Superior temporal gyrus (tissue), 1 donor: ENCODE measurements around the gene CDH4.
A peak's percentile ranks its signal among the peaks of the same experiment; 100 is the strongest.

Source experiments
- DNase-seq: peaks from one replicate; pipeline ENCODE4 v3.0.0-alpha.2; 2016; ENCODE audit errors: extremely low spot score

The CDH4 gene

DNA sequence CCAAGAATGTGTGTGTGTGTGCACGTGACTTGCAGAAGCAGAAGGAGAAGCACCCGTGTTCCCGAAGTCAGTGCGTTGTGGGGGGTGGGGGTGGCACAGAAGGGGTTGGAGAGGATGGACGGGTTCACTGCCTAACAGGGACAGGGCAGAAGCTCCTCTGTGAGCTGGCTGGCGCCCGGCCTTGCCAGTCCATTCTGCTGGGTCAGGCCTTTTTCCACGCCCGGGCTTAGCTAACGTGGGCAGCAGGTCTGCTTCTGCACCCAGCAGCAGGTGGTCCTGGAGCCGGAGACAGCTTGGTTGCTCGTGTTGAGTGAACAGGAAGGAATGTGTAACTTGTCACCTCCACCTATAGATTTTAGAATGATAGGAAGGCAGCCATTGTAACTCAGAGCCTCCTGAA is 374.4 kb downstream of the CDH4 start:
- no peak for DNase-seq

DNA sequence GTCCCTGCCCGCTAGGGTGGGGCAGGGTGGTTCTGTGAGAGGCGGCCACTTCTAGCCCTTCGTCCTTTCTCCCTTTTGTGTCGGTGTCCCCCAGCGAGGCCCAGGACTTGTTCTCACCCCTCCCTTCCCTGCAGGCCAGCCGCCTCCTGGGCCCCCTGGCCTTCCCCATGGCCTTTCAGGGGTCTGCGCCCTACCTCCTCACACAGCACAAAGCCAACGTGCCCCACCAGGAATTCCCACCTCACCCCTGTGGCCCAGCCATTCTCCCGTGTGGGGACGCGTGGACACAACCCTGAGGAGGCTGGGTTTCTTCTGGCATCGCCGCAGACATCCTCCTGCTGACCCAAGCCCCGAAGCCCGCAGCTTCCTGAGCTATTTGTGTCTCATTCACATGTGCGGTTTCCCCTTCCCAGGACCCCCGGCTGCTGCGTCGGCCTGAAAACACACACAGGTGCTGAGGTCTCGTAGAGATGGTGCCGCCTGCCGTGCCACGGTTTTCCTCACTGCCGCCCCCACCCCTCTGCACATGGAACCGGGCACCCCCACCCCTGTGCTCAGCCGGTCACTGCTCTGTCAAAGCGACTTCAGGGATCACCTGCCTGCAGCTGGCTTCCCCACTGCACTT is 375.8 kb downstream of the CDH4 start:
- DNase-seq: no peak

DNA sequence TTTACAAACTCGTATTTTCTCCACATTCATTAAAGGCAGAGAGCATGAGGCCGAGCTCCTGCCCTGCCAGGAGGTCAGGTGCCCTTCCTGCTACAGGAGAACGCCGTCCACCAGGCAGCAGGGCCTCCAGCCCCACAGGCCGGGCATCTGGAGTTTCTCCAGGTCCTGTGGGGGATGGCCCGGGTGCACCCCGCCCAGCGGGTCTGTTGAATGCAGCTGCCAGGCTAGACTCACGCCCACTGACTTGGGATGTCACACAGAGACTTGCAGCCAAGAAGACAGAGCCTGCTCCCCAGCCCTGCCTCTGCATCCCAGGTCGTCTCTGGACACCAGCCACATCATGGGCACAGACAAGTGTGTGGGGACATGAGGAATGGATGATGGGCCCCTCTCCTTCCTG is 376.4 kb downstream of the CDH4 start:
- DNase-seq: no peak

DNA sequence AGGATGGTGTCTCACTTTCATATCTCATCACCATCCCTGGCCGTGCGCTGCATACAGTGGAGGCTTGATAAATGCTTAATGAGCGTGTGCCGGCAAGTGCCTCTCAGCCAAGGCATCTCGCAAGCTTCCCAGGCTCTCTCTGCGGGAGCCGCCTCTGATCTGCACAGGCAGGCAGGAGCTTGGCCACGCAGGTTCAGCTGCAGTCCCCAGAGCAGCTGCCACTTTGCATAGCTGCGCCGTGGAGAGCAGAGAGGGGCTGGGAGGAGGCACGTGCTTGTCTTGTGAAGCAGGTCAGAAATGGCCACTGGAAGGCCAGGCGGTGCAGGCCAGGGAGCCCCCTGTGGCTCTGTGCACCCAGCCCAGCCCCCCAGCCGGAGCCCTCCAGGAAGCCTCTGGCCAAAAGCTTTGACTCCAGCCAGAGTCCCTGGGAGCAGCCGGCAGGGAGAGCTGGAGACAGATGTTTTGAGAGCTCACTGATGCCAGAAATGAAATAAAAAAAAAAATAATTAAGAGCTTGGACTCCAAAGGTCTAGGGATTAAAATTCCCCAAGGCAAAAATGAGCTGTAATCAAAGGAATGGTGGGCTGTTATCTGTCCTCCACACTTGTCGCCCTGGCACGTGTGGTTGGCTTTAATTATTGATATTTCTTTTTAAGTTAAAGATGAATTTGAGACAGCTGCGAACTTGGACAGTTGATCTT is 377.0 kb downstream of the CDH4 start:
- DNase-seq: peak; percentile 44

DNA sequence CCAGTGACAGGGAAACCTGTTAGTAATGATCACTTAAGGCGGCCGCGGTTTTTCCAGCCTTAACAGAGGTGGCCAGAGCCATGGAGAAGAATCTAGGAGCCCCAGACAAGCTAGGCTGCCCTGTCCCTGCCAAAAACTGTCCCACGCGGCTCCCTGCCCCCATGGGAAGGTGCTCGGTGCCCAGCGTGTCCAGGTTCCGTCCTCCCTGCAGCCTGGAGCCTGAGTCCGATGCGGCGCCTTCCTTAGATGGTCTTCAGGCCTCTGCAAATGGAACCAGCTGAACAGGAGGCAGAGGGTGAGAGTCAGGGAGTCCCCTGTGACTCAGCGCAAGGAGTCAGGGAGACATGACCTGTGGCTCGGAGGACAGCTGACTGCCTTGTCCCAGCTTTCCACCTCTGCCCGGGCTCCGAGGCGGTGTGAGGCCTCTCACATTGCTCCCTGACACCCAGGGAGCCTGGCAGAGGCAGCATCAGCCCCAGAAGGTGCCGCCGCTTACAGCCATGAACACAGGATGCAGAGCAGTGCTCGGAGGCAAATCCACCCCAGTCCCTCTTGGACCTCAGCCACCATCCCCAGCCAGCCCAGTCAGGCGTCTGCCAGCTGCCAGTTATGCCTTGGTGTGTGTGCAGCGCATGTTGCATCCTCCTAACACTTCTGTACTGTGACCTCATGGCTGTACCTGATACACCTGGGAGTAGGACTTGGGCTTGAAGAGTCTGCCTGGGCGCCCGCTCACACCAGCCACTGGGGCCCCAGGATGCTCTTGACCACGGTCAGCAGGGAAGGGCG is 377.7 kb downstream of the CDH4 start:
- no peak for DNase-seq

DNA sequence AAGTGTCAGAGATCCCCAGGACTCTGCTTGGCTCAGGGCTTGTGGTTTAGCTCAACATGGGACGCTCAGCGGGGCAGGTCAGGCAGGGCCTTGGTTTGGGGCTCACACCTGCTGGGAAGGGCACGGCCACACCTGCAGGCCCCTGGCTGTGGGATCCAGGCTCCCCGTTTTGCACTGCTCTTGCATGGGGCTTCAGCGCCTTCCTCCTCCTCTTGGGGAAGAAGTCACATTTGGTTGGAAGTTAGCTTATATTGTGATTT is 378.3 kb downstream of the CDH4 start:
- no peak for DNase-seq

DNA sequence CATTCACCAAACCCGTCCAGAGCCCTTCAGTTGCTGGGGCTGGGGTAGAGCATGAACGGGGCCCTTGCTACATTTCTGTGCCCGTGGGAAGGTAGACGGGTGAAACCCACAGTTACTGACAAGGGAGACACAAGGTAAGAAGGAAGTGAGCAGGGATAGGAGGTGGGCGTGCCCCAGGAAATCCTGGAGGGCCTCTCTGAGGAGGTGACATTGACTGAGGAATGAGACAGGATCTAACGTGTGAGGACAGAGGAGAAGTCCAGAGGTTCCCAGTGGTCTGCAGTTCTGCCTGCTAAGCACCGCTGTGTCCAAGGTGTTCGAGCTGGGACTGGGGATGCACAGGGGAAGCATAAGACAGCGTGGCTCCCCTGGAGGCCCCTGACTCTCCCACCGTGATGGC is 378.8 kb downstream of the CDH4 start:
- DNase-seq: no peak

DNA sequence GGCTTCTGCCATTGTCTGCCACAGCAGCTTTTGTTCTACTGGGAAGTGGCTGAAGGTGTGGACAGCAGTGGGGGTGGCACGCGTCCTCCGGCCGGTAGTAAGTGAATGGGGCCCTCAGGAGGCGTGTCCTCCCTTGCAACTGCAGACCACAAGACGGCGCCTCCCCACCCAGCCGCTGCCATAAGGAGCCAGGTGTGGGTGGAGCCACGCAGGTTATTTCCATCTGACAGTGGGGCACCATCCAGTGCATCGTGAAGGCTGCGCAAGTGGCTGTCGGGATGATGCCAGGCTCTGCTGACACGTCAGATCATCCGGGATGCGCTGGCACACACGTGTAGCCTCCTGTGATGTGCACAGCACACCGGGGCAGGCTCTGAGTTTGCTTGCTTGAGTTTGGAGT is 379.7 kb downstream of the CDH4 start:
- DNase-seq: no peak

DNA sequence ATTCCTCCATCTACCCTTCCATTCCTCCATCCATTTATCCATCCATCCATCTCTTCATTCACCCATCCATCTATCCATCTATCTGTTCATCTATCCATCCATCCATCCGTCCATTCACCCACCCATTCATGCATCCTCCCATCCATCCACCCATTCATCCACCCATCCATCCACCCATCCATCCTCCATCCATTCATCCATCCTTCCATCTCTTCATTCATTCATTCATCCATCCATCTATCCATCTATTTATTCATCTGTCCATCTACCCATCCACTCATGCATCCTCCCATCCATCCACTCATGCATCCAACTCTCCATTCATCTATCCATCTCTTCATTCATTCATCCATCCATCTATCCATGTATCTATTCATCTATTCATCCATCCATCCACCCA is 380.9 kb downstream of the CDH4 start:
- no peak for DNase-seq

DNA sequence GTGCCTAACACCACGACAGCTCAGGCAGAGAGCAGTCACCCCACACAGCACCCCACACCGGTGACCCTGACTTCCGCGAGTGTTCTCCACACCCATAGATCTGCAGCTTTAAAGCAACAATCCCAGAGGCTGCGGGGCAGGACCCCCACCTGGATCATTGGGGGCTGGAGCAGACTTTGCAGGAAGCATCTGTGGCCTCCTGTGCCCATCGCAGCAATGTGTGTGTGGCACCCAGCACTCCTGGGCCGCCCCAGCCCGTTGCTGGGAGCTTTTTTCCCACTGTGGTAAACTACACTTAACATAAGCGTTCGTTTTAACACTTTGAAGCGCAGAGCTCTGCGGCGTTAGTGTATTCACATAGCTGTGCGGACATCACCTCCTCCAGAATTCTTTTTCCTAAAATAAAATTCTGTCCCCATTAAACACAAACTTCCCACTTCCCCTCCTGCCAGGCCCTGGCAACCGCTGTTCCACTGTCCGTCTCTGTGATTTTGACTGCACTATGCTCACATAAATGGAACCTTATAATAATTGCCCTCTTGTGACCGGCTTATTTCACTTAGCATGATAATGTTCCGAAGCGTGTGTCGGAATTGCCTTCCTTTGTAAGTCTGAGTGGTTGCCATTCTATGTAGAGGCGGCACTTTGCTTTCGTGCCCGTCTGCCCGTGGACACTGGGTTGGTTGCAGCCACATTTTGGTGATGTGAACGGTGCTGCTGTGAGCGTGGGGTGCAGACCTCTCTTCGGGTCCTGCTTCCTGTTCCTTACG is 382.5 kb downstream of the CDH4 start:
- DNase-seq: no peak

DNA sequence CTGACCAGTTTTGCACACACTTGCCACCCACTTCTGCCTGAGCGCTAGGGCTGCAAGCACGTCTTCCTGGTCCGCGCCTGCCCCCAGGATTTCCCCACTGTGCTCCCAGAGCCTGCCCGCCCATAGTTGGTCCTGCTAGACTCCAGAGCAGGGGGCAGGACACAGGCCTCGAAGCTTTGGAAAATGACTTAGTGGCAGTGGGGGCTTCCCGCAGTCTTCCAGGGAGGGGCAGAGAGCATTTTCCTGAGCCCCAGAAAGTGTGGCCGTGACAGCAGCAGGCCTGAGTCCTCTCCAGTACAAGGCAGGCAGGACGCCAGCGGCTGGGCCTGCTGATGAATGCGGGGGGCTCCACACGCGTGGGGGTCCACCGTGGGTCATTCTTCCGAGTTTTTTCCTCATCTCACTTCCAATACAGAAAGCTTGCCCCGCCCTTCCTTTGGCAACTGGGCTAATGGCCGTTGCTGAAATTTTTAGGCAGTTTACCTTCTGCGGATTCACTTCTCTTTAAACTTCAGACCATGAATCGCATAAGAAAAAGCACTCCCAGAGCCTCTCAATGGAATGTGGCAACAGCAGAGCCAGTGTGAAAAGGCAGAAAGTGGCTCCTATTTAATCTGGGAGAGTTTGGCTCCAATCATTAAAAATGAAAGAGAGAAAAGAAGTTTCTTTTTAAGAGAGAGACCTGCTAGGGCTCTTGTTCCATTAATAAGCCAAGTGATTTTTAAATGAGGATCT is 383.8 kb downstream of the CDH4 start:
- DNase-seq: no peak

DNA sequence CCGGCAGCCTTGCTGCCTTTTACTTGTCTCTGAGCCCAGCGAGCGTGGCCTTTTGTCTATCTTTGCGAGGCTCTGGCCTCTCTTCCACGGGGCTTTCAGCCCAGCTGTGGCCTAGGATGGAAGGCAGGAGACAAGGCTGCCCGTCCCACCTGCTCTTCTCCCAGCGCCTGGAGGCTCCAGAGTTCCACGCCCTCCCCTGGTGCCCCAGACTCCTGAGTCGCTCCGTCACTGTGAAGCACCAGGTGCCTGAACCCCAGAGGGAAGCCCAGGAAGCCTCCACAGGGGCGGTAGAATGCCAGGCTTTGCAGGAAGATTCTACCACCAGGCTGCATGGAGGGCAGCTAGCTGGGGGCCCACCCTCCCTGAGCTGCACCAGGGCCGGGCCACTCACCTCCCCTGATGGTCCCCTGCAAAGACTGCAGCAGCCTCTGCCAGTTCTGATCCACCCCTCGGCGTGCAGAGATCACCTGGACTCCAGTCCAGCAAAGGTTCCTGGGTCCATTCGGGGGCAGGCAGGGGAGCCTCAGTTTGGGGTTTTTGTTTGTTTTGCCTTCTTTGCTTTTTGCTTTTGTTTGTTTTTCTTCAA is 384.6 kb downstream of the CDH4 start:
- no peak for DNase-seq

DNA sequence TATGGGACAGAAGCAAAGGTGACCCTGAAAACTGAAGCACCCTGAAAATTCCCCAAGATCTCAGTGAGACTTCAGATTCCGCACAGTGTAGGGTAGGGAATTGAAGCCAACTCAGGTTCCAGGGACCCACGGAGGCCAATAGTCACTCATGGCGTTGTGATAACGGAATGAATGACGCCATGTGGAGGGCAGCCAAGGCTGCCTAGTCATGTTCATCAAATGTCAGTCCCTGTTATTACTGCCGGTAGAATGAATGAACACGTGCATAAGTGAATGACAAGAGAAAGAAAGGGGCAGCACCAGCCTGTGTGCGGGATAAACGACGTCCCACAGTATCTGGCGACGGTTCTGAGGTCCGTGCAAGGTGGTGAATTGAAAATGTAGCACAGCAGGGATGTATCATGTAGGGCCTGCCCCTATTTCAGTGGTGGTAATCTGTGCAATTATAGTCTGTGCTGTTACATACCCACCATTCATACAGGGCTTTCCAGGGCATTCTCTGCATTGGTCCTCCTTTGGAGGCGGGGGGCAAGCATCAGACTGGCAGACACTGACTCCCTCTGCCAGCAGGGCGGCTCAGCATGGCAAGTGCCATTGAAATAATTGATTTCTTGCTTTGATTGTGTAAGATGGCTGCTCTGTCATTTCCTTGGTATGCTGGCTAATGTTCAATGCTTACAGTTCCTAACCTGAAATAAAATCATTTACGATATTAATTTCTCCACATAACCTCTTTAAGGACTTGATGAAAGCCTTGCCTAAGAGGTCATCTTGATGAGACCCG is 386.9 kb downstream of the CDH4 start:
- DNase-seq: no peak

DNA sequence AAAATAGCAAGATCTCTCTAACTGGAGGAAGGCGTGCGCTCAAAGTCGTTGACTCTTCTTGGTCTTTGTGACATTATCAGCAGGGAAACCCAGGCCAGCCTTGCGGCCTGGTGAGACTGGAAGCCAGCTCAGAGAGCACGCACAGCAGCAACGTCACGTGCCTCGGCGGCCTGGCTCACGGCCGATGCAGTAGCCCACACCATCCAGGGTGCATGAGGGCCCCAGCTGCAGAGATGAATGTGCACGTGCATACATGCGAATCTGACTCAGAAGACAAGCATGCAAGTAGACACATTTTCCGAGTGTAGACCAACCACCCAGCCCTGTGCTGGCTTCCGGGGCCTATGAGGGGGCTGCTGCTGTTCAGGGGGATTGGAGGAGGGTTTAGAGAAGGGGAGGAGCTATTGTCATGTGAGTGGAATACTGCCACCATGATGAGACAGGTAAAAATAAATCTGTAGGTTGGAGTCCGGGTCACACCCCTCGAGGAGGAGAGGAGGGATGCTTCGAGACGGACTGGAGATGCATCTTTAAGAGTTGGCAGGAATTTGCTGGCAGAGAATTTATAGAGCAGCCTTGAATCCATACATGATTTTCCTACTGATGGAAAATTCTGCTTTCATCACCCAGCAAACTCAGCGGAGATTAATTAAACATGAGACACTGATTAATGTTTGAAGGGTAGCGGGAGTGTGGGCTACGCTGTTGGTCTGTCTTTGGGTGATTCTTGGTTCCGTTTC is 388.2 kb downstream of the CDH4 start:
- DNase-seq: peak; percentile 50

DNA sequence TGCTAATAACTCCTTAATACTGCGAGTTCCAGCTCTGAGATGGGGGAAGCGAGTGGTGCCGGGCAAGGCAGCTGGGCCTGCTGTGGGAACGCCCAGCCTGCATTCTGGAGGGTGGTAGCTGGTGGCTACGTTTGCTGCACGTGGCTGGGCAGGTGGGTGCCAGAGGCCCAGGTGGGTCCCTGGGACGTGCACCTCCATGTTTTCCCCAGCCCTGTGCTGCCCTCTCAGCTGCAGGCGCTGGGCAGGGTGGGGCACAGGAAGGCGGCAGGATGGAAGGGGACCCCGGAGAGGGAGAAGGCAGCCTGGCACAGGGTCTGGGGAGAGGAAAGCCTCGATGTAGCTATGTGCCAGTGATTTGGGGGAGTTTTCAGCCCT is 388.8 kb downstream of the CDH4 start:
- no peak for DNase-seq

DNA sequence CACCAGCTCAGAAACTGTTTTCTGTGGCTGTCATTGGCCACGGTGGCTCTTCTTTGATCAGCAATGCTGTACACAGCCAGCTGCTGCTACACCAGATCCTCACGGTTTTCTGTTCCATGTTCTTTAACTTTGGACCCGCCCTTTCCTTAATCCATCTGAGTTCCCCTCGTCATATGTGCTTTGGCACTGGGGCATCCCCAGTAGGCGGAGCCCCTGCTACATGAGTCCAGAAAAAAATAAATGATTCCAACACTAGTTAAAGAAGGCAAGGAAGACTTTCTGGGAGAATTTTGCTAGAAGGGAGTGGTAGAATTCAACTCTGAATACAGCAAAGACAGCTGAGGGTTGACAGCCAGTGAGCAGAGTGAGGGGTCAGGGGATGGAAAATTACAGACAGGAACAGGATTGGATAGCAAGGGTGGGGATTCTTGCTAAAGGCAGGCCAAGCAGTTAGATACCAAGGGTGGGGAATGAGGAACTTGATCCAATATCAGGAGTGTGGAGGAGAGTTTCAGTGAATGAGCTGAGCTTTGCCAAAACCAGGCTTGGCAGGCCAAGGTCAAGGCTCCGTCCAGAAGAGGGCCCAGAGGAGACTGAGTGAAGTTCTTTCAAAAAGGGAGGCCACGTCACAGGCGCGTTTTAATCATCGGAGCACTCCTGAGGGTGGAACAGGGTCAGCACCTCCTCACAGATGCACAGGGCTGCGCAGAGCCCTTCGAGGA is 391.8 kb downstream of the CDH4 start:
- no peak for DNase-seq

DNA sequence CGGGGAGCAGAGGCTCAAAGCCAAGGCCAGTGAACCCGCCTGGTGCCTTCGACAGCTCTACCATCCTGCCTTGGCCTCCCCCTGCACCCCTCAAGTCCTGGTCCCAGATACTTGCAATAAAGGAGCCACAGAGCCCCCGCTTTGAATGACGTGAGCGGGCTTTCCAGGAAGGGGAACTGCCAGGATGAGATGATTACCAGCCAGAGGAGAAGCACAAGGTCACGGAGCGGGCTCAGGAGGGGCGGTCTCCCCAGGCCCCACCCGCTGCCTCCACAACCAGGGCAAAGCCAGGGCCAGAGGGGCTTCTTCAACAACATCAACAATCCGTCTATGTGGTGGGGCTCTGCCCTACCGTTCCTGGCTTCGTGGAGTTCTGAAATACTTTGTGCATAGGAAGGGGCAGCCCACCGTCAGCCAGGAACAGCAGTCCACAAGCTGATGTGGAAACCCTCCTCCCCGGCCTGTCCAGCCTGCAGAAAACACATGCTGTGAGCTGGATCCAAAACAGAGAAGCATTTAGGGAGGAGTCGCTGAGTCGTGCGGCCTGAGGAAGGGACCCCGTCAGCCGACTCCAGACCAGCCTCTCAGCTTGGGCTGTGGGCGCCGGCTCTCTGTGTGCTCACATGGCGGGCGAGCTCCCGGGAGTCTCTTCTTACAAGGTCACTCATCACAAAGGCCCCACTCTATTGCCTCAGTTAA is 392.5 kb downstream of the CDH4 start:
- DNase-seq: no peak

DNA sequence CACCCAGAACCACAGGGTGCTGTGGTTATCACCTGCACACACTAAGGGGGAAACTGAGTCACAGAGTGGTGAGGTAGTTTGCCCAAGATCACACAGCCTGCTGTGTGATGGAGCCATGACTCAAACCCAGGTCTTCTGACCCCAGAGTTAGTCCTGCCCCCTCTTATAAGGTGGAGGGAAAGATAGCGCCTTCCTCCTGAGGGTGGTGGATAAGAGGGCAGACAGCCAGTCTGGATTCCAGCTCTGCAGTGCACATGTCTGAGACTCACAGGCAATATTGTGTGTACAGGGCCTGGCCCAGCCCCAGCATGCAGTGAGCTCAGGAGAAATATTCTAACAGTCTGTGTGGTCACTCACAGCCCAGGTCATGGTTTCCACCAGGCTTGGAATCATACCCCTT is 393.7 kb downstream of the CDH4 start:
- no peak for DNase-seq

DNA sequence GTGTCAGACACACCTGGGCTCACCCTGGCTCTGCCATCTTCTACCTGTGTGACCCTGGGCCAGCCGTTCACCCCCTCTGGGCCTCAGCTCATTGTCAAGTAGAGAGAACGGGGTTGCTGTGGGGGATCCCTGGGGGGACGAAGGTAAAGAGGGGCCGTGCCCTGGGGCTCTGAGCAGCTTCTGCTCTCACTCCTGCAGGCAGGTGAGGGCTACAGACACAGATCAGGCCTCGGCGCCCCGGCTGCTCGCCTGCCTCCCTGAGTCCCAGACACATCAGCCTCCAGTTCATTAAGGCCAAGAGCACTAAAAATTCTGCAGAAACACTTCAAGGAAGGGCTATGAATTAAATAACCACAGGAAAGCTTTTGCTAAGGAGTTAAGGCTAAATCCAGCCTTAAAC is 394.4 kb downstream of the CDH4 start:
- no peak for DNase-seq
